ENCODE measurements around the gene FBXL13.

DNA sequence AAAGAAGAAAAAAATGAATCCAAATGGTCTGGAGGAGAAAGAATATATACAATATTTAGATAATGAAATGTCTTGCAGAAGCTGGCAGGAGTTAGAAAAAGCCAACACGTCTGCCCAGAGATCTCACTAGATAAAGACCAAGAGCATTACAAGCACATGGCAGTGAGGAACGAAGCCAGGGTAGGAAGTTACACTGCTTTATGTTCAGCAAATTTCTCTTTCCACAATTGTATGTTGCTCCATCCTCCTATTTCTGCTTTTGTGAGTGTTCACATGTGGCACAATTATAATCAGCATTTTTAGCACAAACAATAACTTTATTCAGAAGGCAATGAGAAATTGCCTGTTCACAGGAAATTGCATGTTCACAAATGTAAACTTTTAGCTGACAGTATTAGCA is 108.1 kb downstream of the FBXL13 start:
- TF ChIP-seq TAF1 (IDR thresholded peaks at IDR 0.05; ENCODE audit: low read depth) = no peak
- TF ChIP-seq, protein P1, sequence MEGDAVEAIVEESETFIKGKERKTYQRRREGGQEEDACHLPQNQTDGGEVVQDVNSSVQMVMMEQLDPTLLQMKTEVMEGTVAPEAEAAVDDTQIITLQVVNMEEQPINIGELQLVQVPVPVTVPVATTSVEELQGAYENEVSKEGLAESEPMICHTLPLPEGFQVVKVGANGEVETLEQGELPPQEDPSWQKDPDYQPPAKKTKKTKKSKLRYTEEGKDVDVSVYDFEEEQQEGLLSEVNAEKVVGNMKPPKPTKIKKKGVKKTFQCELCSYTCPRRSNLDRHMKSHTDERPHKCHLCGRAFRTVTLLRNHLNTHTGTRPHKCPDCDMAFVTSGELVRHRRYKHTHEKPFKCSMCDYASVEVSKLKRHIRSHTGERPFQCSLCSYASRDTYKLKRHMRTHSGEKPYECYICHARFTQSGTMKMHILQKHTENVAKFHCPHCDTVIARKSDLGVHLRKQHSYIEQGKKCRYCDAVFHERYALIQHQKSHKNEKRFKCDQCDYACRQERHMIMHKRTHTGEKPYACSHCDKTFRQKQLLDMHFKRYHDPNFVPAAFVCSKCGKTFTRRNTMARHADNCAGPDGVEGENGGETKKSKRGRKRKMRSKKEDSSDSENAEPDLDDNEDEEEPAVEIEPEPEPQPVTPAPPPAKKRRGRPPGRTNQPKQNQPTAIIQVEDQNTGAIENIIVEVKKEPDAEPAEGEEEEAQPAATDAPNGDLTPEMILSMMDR (IDR thresholded peaks at IDR 0.05; ENCODE audit: poor library complexity, severe bottlenecking) = no peak
- TF ChIP-seq EZH2 (IDR thresholded peaks at IDR 0.05; ENCODE audit: borderline replicate concordance, insufficient read depth, low read length, poor library complexity, severe bottlenecking) = no peak
- TF ChIP-seq EP300 (conservative IDR thresholded peaks at IDR 0.05; ENCODE audit: poor library complexity, severe bottlenecking) = no peak
- no peak for TF ChIP-seq POLR2AphosphoS5 (IDR thresholded peaks at IDR 0.05)
- no peak for TF ChIP-seq RAD21 (conservative IDR thresholded peaks at IDR 0.05)
- TF ChIP-seq MXI1 (conservative IDR thresholded peaks at IDR 0.05; ENCODE audit: poor library complexity, severe bottlenecking) = no peak

All from neural cell (in vitro differentiated cells).